Stimulated activated CD4-positive, alpha-beta T cell treated with anti-CD3 and anti-CD28 coated beads, Interleukin-2, amount 100 ng/mL, for 48 hours (primary cell): ENCODE results near the gene WNT3.
"Not testable (repeated sequence)": the region's sequence is repeated elsewhere in the genome, so short reads cannot be mapped to it uniquely, and the experiment has no call there.

Experiments
- DNase-seq, 2 donors: peaks; one replicate each; pipeline ENCODE4 v3.0.0-alpha.2; 2020

Gene WNT3

DNA sequence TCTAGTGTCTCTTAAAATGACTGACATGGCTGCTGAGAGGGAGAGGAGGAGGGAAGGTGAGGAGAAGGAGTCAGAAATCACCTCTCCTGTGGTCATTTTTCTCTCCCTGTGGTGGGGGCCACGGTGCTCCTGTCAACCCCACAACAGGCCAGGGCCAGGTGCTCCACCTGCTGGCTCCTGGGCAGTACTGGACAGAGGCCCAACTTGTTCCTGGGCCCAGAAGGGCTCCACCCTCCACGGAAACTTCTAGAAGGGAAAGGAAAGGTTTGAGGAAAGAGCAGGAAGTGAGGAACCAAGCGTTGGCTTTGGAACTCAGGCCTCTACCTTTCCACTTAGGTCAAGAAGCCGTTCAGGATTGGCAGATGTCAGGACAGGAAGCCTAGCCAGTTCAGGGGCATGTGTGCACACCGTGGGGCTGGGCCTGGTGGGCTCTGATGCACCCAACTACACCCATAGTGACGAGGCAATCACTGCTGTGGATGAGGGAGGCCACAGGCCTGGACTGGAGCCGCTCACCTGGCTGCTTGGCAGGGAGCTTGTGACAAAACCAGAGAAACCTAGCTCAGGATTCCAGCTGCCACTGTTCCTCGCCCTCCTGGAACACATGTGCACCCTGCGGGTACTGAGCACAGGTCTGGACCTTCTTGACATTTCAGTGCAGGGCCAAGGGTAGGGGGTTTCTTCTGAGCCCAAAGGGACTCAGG, 36.1 kb downstream of the WNT3 start:
- DNase-seq, result peak in 1 of 2 donors; percentile 3

DNA sequence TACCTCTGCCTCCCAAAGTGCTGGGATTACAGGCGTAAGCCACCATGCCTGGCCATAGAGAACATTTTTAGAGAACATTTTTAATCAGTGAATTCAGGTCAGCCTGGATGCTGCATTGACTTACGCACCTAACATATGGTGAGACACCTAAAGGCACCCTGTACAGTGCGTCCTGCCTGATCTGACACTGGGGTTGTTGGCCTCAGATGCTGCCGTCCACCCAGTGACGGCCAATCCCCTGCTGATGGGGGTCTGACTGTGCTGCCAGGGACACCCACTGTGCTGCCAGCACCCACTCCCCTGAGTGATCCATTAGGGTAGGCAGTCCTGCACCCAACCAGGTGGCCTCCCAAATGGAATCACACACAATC, 38.5 kb downstream of the WNT3 start:
- no peak for DNase-seq

DNA sequence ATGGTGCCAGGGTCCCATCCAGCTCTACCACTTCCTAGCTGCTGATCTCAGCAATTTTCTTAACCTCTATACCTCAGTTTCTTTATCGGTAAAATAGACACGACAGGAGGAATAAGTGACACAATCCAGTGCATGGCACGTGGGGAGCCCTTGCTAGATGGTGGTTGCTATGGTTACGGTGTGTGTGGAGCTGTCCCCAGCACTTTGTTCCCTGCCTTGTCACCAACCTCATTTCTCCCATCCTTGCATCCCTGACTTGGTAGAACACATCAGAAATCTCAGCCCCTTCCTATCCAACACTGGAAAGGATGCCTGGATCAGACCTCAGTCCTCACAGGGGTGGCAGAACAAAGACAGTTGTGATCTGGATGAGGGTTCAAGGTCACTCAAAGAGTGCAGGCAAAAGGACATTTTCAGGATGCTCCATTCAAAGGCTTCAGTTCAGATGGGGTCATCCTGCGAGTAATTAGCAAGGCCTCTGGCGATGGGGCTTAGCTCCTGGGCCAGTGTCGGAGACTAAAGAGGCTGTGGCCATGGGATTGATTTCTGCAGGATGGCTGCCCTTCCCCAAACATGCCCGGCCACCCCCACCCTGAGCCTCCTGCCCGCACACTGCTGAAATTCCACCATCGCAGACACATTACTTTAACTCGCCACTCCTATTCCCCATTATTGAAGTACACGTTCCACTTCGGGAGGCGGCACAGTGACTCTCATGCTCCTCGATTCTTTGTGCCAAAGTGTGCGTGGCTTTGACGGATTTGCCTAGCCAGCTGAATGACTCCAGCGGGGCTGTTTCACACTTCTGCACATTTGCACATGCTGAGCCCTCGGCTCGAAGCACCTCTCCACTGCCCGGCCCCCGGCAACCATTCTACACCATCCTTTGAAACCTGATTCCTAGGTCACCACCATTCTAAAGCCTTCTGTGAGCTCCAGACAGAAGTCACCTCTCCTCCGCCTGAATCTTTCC, 40.3 kb downstream of the WNT3 start:
- no peak for DNase-seq

DNA sequence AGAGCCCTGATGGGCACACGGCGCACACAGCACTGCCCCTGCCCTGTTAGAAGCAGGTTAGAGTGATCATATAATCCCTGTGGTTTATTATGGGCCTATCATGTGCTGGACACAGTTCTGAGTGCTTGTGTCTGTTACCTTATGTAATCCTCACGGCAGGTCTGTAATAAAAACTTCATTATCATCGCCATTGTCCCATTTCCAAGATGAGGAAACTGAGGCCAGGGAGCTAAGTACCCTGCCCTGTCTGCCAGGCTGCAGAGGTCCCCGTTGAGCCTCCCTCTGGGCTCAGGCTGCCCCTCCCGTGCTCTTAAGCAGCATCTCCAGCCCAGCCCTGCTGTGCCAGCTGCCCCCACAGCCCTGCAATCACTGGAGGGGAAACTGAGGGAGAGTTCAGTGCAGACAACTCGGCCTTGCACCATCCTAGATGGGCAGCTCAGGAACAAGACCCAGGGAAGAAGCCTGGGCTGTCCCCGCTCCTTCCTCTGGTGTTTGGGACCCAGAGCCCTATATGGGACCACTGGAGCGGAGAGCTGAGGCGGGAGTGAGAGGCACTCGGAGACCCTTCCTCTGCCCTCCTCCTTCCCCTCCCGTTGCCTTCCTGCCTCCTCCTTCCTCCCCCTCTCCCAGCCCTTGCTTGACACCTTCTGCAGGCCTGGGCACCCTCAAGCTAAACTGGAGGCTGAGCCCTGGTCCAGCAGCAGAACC, 42.0 kb downstream of the WNT3 start:
- no peak for DNase-seq

DNA sequence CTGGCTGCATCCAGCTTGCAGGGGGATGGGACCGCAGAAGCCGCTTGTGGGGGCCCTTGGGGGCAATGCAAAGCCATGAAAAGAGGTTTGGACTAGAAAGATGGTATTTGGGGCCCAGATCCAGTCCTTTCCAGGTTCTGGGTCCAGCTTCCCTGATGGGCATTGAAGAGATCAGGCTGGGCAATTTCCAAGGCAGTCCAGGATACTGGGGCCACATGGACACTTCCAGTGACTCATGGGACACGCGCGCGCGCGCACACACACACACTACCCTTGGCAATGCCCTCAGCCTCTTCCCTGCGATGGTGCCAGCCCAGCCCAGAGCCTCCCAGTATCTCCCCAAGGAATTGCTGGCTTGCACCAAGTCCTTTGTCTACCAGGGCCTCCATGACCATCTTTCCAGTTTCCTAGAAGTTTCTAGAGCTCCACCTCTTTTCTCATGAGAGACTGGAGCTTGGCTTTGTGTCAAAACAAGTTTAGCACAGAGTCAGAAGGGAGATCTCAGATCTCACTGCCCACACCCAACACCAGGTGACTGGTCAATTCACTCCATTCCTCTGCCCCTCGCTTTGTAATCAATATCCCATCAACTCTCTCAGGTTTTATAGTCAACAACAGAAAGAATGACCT, 44.3 kb downstream of the WNT3 start:
- no peak for DNase-seq

DNA sequence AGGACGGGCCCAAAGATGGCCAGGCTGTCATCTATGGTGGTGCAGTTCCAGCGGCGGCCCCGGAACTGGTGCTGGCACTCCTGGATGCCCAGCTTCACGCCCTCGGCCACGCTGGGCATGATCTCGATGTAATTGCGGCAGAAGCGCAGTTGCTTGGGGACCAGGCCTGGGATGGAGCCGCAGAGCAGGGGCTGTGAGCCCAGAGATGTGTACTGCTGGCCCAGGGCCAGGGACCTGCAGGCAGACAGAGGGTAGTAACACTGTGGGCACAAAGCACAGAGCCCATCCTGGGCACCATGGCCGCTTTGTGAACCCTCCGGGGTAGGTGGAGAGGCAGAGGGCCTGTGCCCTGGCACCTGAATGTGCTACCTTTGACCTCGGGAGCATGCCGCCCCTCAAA, 44.8 kb downstream of the WNT3 start:
- no peak for DNase-seq

DNA sequence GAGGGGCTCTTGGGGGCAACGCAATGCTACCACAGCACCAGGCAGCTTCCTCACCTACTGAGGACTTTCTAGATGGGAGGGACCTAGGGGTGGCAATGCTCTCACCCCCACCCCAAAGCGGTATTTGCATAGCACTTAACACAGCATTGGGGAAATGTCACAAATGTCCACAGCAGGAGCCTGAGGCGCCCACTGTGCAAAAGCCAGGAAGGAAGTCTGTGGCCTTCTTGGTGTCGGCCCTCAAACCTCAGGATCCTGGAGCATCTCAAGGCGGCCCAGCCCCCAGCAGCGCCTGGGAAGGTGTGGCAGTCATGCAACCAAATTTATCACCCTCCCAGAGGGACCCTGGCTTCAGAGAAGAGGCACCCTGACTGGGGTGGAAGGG, 45.3 kb downstream of the WNT3 start:
- DNase-seq, result no peak

DNA sequence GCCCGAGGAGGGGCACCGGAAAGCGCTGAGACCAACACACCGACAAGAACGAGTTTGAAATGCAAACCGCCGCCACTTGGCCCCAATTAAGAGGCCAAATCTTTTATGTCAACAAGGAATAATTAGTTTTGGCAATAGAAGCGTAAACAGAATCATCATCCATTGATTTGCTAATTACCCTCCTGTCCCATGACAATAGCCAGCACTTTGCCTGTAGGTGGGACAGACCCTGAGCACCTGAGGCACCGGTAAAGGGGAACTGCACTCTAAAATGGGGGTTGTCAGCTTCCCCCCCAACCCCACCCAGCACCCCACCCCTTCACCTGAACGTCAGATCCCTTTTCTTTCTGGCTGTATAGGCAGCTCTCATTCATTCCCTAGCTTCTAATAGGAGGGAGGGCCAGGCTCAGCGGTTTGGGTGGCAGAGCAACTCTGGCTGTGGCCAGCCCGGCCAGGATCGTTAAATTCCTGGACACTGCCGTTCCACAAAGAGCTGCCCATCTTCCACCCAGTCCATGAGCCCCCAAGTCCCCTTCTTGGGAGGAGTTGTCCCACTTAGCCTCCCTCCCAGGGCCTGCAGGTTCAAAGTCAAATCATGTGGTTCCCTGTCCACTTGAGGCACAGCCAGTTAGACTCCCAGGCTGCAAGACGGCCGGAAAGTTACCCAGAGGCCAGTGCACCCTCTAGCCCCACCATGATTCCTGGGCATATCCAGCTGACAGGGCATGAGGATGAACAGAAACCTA, 45.8 kb downstream of the WNT3 start:
- DNase-seq, result no peak

DNA sequence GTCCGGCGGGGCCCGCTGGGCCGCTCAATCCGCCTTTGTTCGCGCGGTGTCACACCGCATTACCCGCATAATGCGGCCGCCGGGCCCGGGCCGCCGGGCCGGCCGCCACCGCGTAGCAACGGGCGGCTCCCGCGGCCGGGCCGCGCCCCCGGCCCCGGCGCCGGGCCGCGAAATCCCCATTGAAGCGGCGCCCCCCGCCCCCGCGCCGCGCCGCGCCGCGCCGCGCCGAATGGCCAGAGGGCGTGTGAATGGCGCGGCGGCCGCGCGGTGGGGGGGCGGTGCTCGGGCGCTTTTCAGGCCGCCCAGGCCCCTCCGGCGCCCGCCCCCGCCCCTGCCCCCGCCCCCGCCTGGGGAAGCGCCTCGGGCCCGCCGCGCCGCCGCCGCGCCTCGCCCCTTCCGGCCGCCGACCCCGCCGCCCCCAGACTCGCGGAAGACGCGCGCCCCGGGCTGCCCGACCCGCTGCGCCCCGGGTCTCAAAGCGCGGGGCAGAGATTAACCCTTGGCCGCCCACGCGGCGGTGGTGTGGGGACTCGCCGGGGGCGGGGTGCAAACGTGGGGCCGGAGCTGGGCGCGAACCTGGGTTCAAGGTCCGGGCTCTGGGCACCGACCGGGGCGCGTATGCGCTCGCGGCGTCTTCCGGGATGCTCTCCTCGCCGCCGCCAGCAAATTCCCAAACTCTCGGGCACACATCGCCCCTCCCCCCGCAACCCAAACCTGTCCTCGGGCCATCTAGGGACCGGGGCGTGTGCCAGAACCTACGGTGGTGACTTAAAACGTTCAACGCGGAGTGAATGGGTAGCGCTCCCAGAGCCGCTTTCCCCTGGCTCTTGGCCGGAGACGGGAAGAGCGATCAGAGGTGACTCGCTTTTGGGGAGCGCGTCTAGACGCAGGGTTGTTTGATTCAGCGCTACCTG, 46.7 kb downstream of the WNT3 start:
- DNase-seq, result no peak

DNA sequence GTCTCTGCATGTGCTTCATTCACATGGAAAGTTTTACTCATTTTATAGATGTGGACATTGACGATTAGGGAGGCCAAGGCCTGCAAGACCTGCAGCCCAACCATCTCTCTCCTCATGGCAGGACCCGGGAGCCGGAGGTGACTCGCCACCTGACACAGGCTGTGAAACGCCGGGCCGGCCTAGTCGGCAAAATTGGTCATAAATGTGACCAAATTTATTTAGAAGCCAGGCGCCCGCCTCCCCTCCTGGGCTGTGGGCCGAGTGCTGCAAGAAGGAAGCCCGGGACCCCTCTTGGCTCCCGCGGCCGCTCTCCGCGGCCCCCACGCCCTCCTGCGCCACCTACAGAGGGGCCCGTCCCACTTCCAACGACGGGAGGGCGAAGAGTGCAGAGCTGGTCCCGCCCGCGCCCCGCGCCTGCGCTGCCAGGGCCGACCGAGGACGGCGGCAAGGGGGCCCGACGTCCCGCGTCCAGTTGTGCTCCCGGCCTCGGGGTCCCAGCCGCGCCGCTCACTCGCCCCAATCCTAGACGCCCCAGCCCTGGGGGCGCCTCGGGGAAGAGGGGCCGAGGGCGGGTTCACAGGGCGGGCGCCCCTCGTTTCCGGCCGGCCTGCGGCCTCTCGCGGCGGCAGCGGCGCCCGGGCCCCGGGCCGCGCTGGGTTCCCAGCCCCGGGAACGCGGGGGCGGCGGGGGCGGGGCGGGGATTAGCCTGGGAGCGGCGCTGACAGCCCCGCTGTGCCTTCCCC, 47.5 kb downstream of the WNT3 start:
- peak in 1 of 2 donors; percentile 11 for DNase-seq

DNA sequence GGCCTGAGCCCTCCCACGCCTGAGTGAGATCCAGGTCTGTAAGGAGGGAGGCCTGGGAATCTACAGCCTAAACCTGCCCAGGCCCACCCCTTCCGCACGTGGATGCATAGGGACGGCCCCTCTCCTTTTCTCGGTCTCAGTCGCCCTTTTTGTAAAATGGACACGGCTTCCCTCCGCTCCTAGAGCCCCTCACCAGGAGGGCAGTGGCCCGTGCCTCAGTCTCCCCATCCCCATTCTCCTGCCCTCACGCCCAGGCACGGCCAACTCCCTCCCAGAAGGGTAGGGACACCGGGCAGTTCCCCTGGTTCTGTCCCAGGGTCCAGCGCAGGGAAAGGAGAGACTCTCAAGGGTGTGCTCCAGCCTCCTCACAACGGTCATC, 48.1 kb downstream of the WNT3 start:
- no peak for DNase-seq

DNA sequence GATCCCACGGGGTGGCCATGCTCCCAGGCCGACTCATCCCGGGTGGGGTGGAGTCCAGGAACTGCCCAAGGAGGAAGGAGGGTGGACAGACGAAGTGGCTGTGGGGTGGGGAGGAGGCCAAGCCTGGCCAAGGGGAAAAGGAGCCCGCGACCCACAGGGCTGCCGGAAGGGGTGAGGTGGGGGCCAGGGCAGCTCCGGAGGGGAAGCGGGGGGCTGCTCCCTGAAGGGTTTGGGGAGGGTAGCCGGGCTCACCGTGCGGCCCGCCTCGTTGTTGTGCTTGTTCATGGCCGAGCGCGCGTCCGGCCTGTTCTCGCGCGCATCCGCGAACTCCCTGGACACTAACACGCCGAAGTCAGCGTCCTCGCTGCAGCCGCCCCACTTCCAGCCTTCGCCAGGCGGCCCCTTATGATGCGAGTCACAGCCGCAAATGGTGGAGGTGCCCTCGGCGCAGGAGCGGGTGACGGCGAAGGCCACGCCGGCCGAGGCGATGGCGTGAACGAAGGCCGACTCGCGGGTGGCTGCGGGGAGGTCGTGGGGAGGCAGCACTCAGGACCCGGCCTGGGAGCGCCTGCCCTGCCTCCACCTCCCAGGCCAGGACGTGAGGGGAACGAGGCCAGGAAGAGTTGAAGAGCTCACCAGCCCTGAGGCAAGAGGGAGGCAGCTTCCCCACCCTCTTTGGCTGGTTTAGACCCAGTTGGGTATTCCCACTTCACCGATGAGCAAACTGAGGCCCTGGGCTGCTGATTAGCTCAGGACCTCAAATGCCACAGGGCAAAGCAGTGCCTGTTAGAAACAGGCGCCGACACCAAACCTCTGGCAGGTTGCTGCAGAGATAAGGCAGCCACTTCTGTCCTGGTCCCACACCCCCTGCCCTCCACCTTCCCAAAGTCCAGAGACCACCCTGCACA, 48.7 kb downstream of the WNT3 start:
- no peak for DNase-seq

DNA sequence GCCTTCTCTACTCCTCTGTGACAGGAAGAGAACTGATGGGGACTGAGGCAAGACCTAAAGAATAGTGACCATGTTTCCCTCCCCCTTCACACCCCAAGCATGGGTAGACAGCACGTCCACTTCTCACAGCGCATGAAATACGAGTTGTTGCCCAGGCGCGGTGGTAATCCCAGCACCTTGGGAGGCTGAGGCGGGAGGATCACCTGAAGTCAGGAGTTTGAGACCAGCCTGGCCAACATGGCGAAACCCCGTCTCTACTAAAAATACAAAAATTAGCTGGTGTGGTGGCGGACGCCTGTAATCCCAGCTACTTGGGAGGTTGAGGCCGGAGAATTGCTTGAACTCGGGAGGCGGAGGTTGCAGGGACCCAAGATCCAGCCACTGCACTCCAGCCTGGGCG, 49.6 kb downstream of the WNT3 start:
- DNase-seq, result not testable (repeated sequence)

DNA sequence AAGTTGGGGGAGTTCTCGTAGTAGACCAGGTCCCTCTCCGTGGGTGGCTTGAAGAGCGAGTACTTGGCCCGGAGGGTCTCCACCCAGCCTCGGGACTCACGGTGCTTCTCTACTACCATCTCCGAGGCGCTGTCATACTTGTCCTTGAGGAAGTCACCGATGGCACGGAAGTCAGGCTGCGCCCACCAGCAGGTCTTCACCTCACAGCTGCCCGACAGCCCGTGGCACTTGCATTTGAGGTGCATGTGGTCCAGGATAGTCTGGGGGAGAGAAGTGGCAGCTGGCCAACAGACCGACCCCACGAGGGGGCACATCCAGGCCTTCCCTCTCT, 50.0 kb downstream of the WNT3 start:
- no peak for DNase-seq

DNA sequence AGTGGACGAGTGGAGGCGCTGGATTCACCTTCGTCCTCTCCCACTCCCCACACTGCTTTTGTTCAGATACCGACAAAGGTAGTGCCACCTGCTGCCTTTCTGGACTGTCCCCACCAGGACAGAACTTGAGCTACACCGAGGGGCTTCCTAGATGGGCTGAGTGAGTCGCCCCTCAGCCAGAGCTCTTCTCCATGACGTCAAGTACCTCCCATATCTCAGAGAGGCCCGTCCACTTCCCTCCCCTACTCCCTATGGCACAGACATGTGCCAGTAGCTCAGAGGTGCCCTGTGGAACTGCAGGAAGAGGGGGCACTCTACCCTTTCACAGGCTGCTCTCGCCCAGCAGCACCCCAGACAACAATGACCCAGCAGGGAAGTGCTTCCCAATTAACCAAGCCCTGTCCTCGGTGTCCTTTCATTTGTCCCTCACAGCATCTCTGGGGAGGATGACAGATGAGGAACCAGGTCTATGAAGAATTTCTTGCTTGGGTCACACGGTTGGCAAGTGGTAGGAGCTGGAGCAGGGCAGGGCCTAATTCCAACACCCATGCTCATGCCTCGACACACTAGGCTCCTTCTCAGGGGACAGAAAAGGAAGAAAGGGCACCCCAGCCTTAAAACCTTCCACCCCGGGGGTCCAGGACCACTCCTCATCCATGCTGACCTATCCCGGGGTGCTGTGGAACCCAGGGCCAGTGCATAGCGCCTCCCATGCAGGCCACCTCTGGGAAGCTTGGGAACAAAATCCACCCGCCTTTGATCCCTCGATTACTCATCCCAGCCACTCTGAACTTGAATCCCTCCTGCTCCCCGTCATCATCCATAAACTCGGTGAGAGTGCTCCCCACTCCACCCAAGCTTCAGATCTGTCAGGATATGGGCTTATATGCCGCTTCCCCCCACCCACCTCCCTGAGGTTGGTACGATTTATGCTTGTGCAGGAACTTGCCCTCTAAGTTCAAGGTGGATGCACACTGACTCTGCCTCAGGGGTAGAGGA, 51.7 kb downstream of the WNT3 start:
- no peak for DNase-seq

DNA sequence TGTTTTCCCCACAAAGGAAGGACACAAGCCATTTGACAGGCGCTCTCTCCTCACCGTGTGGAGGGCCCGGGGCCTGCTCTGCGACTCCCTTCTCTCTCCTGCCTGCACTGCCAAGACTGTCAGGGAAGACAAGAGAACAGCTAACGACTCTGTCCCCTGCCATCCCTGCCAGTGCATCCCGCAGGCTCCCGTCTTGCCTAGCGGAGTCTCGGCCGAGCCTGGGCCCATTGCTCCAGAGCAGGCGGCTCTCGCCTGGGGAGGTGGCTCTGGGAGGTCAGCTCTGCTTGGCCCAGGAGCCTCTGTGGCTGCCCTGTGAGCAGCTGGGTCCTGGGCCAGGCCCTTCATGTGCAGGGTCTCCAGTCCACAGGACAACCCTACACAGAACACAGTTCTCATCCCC, 53.0 kb downstream of the WNT3 start:
- no peak for DNase-seq

DNA sequence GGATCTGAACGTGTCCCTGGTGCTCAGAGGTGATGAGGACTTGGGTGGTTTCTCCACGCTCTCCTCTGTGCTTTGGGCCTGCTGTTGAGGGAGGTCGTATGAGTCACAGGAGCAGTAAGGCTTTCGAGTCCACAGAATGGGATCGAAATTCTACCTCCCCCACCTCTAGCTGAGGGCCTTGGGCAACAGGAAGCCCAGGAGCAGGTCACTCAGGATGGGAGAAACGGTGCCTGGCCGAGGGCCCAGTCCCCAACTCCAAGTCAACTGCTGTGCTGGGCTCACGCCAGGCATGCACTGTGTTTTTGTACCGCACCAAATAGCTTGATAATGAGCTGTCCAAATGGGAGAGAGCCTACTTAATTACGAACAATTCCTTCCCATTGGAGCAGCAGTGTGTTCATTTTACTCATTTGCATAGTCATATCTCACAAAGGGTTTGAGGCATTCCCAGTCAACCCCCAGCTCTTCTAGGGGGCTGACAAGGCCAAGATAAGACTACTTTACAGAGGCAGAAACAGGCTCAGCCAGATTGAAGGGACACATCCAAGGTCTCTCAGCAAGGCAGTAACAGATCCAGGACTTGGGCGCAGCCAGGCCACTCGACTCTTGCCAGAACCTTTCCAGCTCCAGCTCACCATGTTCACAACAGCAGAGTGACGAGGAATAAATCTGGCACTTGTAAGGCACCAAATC, 53.6 kb downstream of the WNT3 start:
- no peak for DNase-seq
